Smooth muscle cell (in vitro differentiated cells): Measurements from ENCODE around the gene EFS. TPM values are rescaled to one million over a fixed set of nuclear protein-coding genes. Genes with fewer than 3 reads are reported as not detected.
"Not testable (repeated sequence)": the region's sequence is repeated elsewhere in the genome, so short reads cannot be mapped to it uniquely, and the experiment has no call there.

Experiments used
- DNase-seq: peaks from one replicate; lab custom pipeline; 2025; ENCODE audit not compliant: unreplicated experiment; lab: John Stamatoyannopoulos, UW
- H2AFZ ChIP-seq: fragments of 200-600 bp; sonication (generic); 2 replicates; pipeline ENCODE4 v1.6.0; 2016; ENCODE audit warnings: antibody characterized with exemption, low read depth, mild to moderate bottlenecking
- H3F3A ChIP-seq: fragments of 200-600 bp; sonication (generic); 2 replicates; pipeline ENCODE4 v1.6.0; 2017; ENCODE audit warnings: antibody characterized with exemption, low read depth
- H3K27ac ChIP-seq: fragments of 200-600 bp; sonication (generic); 2 replicates; pipeline ENCODE4 v1.5.1; 2016; ENCODE audit warnings: low read depth, mild to moderate bottlenecking
- H3K27me3 ChIP-seq: fragments of 200-600 bp; sonication (generic); 2 replicates; pipeline ENCODE4 v1.6.1; 2016; ENCODE audit warnings: low read depth, mild to moderate bottlenecking
- H3K36me3 ChIP-seq: fragments of 200-600 bp; sonication (generic); 2 replicates; pipeline ENCODE4 v1.5.1; 2016; ENCODE audit warnings: low read depth
- H3K4me1 ChIP-seq: fragments of 200-600 bp; sonication (generic); 2 replicates; pipeline ENCODE4 v1.5.1; 2016; ENCODE audit warnings: low read depth
- H3K4me2 ChIP-seq: fragments of 200-600 bp; sonication (generic); 2 replicates; pipeline ENCODE4 v1.6.0; 2016; ENCODE audit warnings: mild to moderate bottlenecking
- H3K4me3 ChIP-seq: fragments of 200-600 bp; sonication (generic); 2 replicates; pipeline ENCODE4 v1.5.1; 2016; ENCODE audit warnings: mild to moderate bottlenecking
- H3K79me2 ChIP-seq: fragments of 200-600 bp; sonication (generic); 2 replicates; pipeline ENCODE4 v1.6.0; 2016; ENCODE audit warnings: low read depth, mild to moderate bottlenecking
- H3K9ac ChIP-seq: fragments of 200-600 bp; sonication (generic); 2 replicates; pipeline ENCODE4 v1.6.0; 2016; ENCODE audit warnings: low read depth
- H3K9me3 ChIP-seq: fragments of 200-600 bp; sonication (generic); replicated peaks from 2 replicates; pipeline ENCODE4 v1.5.1; 2016; ENCODE audit warnings: low read depth
- H4K20me1 ChIP-seq: fragments of 200-600 bp; sonication (generic); 2 replicates; pipeline ENCODE4 v1.6.0; 2016; ENCODE audit warnings: low read depth
- WGBS: methylation state at CpG from one replicate; pipeline ENCODE4 v1.1.7; 2016; ENCODE audit warnings: low lambda C conversion rate; 5-methylcytosine and 5-hydroxymethylcytosine counted together
- polyA plus RNA-seq: library from polyadenylated mRNA; unstranded; fragments of >200 nt; fragmentation: Nextera tagmentation; extraction: Ambion mirVana; gene quantifications from 2 replicates; pipeline ENCODE4 v1.2.1, GENCODE V29; 2016
- total RNA-seq: library from RNA; depleted of rRNA; stranded (reverse); fragments of >200 nt; gene quantifications from 2 replicates; pipeline ENCODE4 v1.2.3, GENCODE V29; 2014
- TF ChIP-seq, protein P1 (sequence below): fragments of 200-600 bp; sonication (generic); IDR thresholded peaks from 2 replicates; pipeline ENCODE4 v1.5.1; 2017; ENCODE audit warnings: borderline replicate concordance, mild to moderate bottlenecking, antibody characterized with exemption; ENCODE audit not compliant: insufficient read depth, poor library complexity, severe bottlenecking

The EFS gene
- total and polyA plus RNA-seq, 2 experiments from 2014 or later, result 23.9 to 41.3 TPM

DNA sequence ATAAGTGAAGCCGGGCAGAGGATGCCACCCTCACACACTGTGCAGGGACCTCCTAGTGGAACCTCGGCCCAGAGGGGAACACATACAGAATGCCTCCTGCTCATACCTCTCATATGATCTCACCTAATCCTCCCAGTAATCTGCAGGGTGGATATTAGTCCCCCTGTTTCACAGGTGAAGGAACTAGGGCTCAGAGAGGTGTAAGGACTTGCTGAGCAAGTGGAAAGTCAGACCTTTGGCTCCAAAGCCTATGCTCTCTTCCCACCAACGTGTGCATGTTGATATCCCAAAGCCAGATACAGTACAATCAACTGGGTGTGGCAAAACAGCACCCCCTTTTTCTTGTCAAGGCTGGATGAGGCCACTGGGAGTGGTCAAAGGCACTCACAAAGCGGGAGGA, 38.9 kb upstream of the EFS start:
- 84% methylated on average over 4 of the region's 4 CpGs for WGBS
- TF ChIP-seq, protein P1, sequence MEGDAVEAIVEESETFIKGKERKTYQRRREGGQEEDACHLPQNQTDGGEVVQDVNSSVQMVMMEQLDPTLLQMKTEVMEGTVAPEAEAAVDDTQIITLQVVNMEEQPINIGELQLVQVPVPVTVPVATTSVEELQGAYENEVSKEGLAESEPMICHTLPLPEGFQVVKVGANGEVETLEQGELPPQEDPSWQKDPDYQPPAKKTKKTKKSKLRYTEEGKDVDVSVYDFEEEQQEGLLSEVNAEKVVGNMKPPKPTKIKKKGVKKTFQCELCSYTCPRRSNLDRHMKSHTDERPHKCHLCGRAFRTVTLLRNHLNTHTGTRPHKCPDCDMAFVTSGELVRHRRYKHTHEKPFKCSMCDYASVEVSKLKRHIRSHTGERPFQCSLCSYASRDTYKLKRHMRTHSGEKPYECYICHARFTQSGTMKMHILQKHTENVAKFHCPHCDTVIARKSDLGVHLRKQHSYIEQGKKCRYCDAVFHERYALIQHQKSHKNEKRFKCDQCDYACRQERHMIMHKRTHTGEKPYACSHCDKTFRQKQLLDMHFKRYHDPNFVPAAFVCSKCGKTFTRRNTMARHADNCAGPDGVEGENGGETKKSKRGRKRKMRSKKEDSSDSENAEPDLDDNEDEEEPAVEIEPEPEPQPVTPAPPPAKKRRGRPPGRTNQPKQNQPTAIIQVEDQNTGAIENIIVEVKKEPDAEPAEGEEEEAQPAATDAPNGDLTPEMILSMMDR, result no peak
- no peak for DNase-seq
- Histone ChIP-seq H3K79me2 (no peaks in the 10 kb centered on the region), H3K4me3 (no peak overlapping the region), H3K4me2 (no peak overlapping the region), H3K4me1 (no peaks in the 10 kb centered on the region), H3K27ac (no peak overlapping the region), H3K9me3 (no peaks in the 10 kb centered on the region), H4K20me1 (no peaks in the 10 kb centered on the region), H3K9ac (no peak overlapping the region), H3K27me3 (peaks cover 7% of the 10 kb centered on the region), H3F3A (no peaks in the 10 kb centered on the region), H2AFZ (no peak overlapping the region), H3K36me3 (no peaks in the 10 kb centered on the region)

DNA sequence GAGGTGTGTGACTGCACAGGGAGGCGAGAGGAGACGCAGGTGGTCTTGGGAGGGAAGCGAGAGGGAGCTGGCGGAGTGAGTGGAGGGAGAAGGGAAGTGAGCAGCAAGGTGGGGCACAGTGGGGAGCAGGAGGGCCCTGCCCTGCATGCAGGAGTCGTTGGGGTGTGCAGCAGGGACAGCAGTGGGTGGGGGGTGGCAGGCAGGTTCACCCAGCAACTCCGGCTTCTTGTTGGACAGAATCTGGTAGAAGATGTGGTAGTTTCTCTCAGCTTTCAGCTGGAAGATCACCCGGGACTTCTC, 38.1 kb upstream of the EFS start:
- no peak for DNase-seq
- H2AFZ ChIP-seq, result no peak overlapping the region
- H3K9ac ChIP-seq, result no peak overlapping the region
- no peaks in the 10 kb centered on the region for H3K4me1 ChIP-seq
- H3K79me2 ChIP-seq, result no peaks in the 10 kb centered on the region
- H3K27ac ChIP-seq, result no peak overlapping the region
- H4K20me1 ChIP-seq, result no peaks in the 10 kb centered on the region
- TF ChIP-seq, protein P1, result no peak
- no peak overlapping the region for H3K4me2 ChIP-seq
- no peaks in the 10 kb centered on the region for H3K36me3 ChIP-seq
- peaks cover 7% of the 10 kb centered on the region for H3K27me3 ChIP-seq
- no peaks in the 10 kb centered on the region for H3F3A ChIP-seq
- no peaks in the 10 kb centered on the region for H3K9me3 ChIP-seq
- 83% methylated on average over 7 of the region's 7 CpGs for WGBS
- H3K4me3 ChIP-seq, result no peak overlapping the region

DNA sequence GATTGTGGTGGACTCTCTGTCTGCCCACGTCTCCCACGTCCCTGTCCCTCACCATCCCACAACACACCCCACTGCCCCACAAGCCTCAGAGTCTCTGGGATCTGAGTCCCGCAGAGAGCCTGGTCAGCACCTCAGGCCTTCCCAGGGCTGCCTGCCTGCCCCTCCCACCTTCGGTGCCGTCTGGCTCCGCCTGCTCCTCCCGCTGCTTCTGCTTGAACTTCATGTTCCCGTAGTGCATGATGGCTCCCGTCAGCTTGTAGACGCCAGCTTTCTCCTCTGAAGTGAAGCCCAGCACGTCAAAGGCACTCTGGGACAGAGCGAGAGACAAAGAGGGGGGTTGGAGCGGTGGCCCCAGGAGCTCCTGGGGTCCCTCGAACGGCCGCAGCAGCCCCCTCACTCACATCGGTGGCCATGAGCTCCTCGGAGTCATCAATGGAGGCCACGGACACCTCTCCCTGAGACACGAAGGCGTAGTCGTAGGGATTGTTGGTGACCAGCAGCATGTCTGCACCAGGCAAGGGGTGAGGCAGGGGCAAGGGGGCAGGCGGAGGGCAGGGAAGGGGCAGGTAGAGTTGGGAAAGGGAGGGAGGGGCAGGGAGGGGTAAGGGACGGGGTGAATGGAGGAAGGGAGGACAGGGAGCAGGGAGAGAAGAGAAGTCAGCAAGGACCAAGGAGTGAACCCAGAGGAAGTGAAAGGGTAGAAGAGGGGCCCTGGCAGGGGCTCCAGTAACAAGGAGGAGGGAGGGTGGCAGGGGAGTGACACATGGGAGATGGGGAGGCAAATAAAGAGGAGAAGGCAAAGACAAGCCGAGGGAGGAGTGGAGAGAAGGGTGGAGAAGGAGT, 37.5 kb upstream of the EFS start:
- H3K9me3 ChIP-seq, result no peaks in the 10 kb centered on the region
- H3K27me3 ChIP-seq, result peaks cover 7% of the 10 kb centered on the region
- 81% methylated on average over 23 of the region's 25 CpGs for WGBS
- H2AFZ ChIP-seq, result no peak overlapping the region
- H3K4me3 ChIP-seq, result no peak overlapping the region
- no peaks in the 10 kb centered on the region for H3K36me3 ChIP-seq
- H4K20me1 ChIP-seq, result no peaks in the 10 kb centered on the region
- no peaks in the 10 kb centered on the region for H3F3A ChIP-seq
- no peak overlapping the region for H3K9ac ChIP-seq
- TF ChIP-seq, protein P1, result no peak
- no peak for DNase-seq
- no peak overlapping the region for H3K4me2 ChIP-seq
- no peak overlapping the region for H3K27ac ChIP-seq
- no peaks in the 10 kb centered on the region for H3K4me1 ChIP-seq
- no peaks in the 10 kb centered on the region for H3K79me2 ChIP-seq

DNA sequence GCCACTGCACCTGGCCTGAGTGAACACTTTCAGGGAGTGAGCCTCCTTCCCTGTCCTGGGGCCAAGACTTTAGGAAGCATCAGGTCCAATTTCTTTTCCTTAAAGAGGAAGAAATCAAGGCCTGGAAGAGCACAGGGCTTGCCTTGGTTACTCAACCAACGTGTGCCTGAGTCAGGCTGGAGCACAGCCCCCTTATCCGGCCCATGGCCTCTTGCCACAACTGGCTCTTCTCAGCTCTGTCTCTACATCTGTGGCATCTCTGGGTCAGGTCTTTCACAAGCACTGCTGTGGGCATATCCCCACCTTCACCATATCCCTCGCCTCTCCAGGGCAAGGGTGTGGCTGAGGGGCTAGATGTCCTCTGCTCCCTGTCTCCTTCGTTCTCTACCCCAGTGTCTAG, 36.3 kb upstream of the EFS start:
- no peak overlapping the region for H3K27ac ChIP-seq
- no peaks in the 10 kb centered on the region for H3K79me2 ChIP-seq
- H4K20me1 ChIP-seq, result no peaks in the 10 kb centered on the region
- H3F3A ChIP-seq, result no peaks in the 10 kb centered on the region
- H3K4me1 ChIP-seq, result no peaks in the 10 kb centered on the region
- no peak overlapping the region for H2AFZ ChIP-seq
- 93% methylated on average over 4 of the region's 4 CpGs for WGBS
- no peaks in the 10 kb centered on the region for H3K9me3 ChIP-seq
- TF ChIP-seq, protein P1, result no peak
- no peak overlapping the region for H3K4me3 ChIP-seq
- H3K36me3 ChIP-seq, result no peaks in the 10 kb centered on the region
- H3K4me2 ChIP-seq, result no peak overlapping the region
- H3K27me3 ChIP-seq, result no peaks in the 10 kb centered on the region
- no peak for DNase-seq
- no peak overlapping the region for H3K9ac ChIP-seq

DNA sequence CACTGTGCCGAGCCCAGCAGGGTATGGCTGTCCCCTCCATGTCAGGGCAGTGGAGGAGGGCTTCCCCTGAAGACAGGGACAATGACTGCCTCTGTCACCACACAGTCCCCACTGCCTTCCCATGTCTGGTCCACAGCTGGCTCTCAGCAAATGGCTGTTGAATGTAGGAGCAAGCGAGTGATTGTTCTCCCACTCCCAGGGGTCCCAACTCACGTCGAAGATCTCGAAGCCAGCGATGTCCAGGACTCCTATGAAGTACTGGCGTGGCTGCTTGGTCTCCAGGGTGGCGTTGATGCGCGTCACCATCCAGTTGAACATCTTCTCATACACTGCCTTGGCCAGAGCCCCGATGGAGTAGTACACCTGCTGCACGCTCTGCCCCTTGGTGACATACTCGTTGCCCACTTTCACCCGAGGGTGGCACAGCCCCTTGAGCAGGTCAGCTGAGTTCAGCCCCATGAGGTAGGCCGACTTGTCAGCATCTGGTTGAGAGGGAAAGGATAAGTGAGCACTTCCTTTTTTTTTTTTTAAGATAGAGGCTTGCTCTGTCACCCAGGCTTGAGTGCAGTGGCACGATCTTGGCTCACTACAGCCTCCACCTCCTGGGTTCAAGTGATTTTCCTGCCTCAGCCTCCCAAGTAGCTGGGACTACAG, 35.7 kb upstream of the EFS start:
- not testable (repeated sequence) for H3K36me3 ChIP-seq, H2AFZ ChIP-seq, H3K9ac ChIP-seq, H3K9me3 ChIP-seq, H3K4me1 ChIP-seq, H3K27ac ChIP-seq, H4K20me1 ChIP-seq, H3K4me3 ChIP-seq, DNase-seq, H3F3A ChIP-seq, H3K79me2 ChIP-seq, H3K4me2 ChIP-seq, H3K27me3 ChIP-seq
- 96% methylated on average over 16 of the region's 16 CpGs for WGBS
